ENCODE measurements around the gene ANKRD29.
"Not testable (repeated sequence)": the region's sequence is repeated elsewhere in the genome, so short reads cannot be mapped to it uniquely, and the experiment has no call there.

Gene ANKRD29

GRCh38 chr18:23584019-23584983 is 78.4 kb downstream of the ANKRD29 start:
- H3K4me3 ChIP-seq (ENCODE audit: low read depth, low read length): peak overlapping the region; percentile 87; the same call in 1 of the 2 replicates
- TF ChIP-seq CTCF (IDR thresholded peaks at IDR 0.05; ENCODE audit: control insufficient read depth, extremely low read depth, insufficient read depth): no peak

GRCh38 chr18:23583071-23583865 is 79.4 kb downstream of the ANKRD29 start:
- no peak overlapping the region for H3K4me3 ChIP-seq (ENCODE audit: low read depth, low read length)
- no peak for DNase-seq (ENCODE audit: low read depth)
- no peak for TF ChIP-seq CTCF (IDR thresholded peaks at IDR 0.05; ENCODE audit: control insufficient read depth, extremely low read depth, insufficient read depth)

More at GRCh38 chr18:23584019-23584983, 78.4 kb downstream of the ANKRD29 start:
- no peak for DNase-seq (ENCODE audit: low read depth)

GRCh38 chr18:23580677-23581367 is 81.9 kb downstream of the ANKRD29 start:
- TF ChIP-seq CTCF (IDR thresholded peaks at IDR 0.05; ENCODE audit: control insufficient read depth, extremely low read depth, insufficient read depth): no peak
- H3K4me3 ChIP-seq (ENCODE audit: low read depth, low read length): no peak overlapping the region
- DNase-seq (ENCODE audit: low read depth): no peak

- H3K4me3 ChIP-seq (ENCODE audit: low read depth, low read length): no peak overlapping the region
- DNase-seq (ENCODE audit: low read depth): no peak
- TF ChIP-seq CTCF (IDR thresholded peaks at IDR 0.05; ENCODE audit: control insufficient read depth, extremely low read depth, insufficient read depth): no peak
Observed at GRCh38 chr18:23578891-23579653, 83.6 kb downstream of the ANKRD29 start.

GRCh38 chr18:23578067-23578701 is 84.5 kb downstream of the ANKRD29 start:
- H3K4me3 ChIP-seq (ENCODE audit: low read depth, low read length): no peak overlapping the region
- no peak for TF ChIP-seq CTCF (IDR thresholded peaks at IDR 0.05; ENCODE audit: control insufficient read depth, extremely low read depth, insufficient read depth)
- DNase-seq (ENCODE audit: low read depth): no peak

- not testable (repeated sequence) for DNase-seq (ENCODE audit: low read depth); H3K4me3 ChIP-seq (ENCODE audit: low read depth, low read length)
Observed at GRCh38 chr18:23577521-23577920, 85.2 kb downstream of the ANKRD29 start.
